Mesothelial cell of epicardium (in vitro differentiated cells): ENCODE data around the gene CFAP299. TPM values are rescaled to one million over a fixed set of nuclear protein-coding genes. Genes with fewer than 3 reads are reported as not detected.

Experiments used
- DNase-seq, 2 experiments: peaks; one replicate each; pipeline ENCODE4 v3.0.0; 2021; ENCODE audit warnings: low spot score in 2 of 2; ENCODE audit not compliant: unreplicated experiment in 2 of 2
- H3K27ac Mint-ChIP-seq: 2 replicates; pipeline ENCODE4 v1.8.0; 2021; ENCODE audit warnings: mixed read lengths
- H3K27me3 Mint-ChIP-seq: 2 replicates; pipeline ENCODE4 v1.8.0; 2021; ENCODE audit warnings: low read depth, mixed read lengths
- H3K36me3 Mint-ChIP-seq: 2 replicates; pipeline ENCODE4 v1.8.0; 2021; ENCODE audit warnings: mixed read lengths
- H3K4me1 Mint-ChIP-seq: 2 replicates; pipeline ENCODE4 v1.8.0; 2021; ENCODE audit warnings: mixed read lengths
- H3K4me3 Mint-ChIP-seq: 2 replicates; pipeline ENCODE4 v1.8.0; 2021; ENCODE audit warnings: mild to moderate bottlenecking, moderate library complexity, mixed read lengths
- H3K9me3 Mint-ChIP-seq: 2 replicates; pipeline ENCODE4 v1.8.0; 2021; ENCODE audit warnings: mixed read lengths
- CTCF ChIP-seq: fragments of 200-600 bp; sonication (generic); IDR thresholded peaks from one replicate; pipeline ENCODE4 v1.5.0; 2021; ENCODE audit warnings: antibody characterized with exemption; ENCODE audit not compliant: unreplicated experiment
- total RNA-seq: library from RNA; stranded (reverse); gene quantifications from 3 replicates; pipeline ENCODE4 v1.2.1, GENCODE V29; 2021

Gene CFAP299
- total RNA-seq, 1 donor from 2014 or later, result 0.22 TPM

- Mint-ChIP-seq H3K4me3 (no peak overlapping the region), H3K27ac (no peak overlapping the region), H3K4me1 (no peaks in the 10 kb centered on the region), H3K36me3 (no peaks in the 10 kb centered on the region), H3K27me3 (peaks cover 19% of the 10 kb centered on the region), H3K9me3 (no peaks in the 10 kb centered on the region)
- no peak for TF ChIP-seq CTCF
- DNase-seq, result no peak
Measured at GRCh38 chr4:80999943-81000342, 664.4 kb downstream of the CFAP299 start.

GRCh38 chr4:81003597-81004111 is 668.1 kb downstream of the CFAP299 start:
- H3K27ac Mint-ChIP-seq, result no peak overlapping the region
- no peaks in the 10 kb centered on the region for H3K4me1 Mint-ChIP-seq

GRCh38 chr4:81007417-81007816 is 671.9 kb downstream of the CFAP299 start:
- H3K9me3 Mint-ChIP-seq, result no peaks in the 10 kb centered on the region
- H3K27me3 Mint-ChIP-seq, result peaks cover 43% of the 10 kb centered on the region
- no peak overlapping the region for H3K27ac Mint-ChIP-seq
- no peak overlapping the region for H3K4me3 Mint-ChIP-seq
- no peaks in the 10 kb centered on the region for H3K4me1 Mint-ChIP-seq
- no peak for DNase-seq
- H3K36me3 Mint-ChIP-seq, result no peaks in the 10 kb centered on the region
- no peak for TF ChIP-seq CTCF

More at GRCh38 chr4:81003597-81004111, 668.1 kb downstream of the CFAP299 start:
- H3K4me3 Mint-ChIP-seq, result no peak overlapping the region
- H3K27me3 Mint-ChIP-seq, result peaks cover 37% of the 10 kb centered on the region
- no peak for TF ChIP-seq CTCF
- H3K9me3 Mint-ChIP-seq, result no peaks in the 10 kb centered on the region
- no peak for DNase-seq
- no peaks in the 10 kb centered on the region for H3K36me3 Mint-ChIP-seq

Other genes with a start within 250 kb of the CFAP299 start
- gene PRDM8, start 138.2 kb upstream of the CFAP299 start, total RNA-seq, result 1.6 to 2.4 TPM (median 1.7 TPM) in 3 replicates
- 0.07 to 0.09 TPM (median 0.07 TPM) in 3 replicates for gene FGF5, start 69.1 kb upstream of the CFAP299 start, total RNA-seq